NCI-H1092 treated with DMSO at 0.1 percent for 48 hours (cell line): ENCODE data around the gene RPS6KA3.
A peak's percentile ranks its signal among the peaks of the same experiment; 100 is the strongest.
"Not testable (repeated sequence)": the region's sequence is repeated elsewhere in the genome, so short reads cannot be mapped to it uniquely, and the experiment has no call there.

ENCODE experiments used
- DNase-seq: peaks from one replicate; lab custom pipeline; 2025; lab: John Stamatoyannopoulos, UW

RPS6KA3 gene

GRCh38 chrX:20218836-20219505, 47.7 kb downstream of the RPS6KA3 start:
- no peak for DNase-seq

DNA sequence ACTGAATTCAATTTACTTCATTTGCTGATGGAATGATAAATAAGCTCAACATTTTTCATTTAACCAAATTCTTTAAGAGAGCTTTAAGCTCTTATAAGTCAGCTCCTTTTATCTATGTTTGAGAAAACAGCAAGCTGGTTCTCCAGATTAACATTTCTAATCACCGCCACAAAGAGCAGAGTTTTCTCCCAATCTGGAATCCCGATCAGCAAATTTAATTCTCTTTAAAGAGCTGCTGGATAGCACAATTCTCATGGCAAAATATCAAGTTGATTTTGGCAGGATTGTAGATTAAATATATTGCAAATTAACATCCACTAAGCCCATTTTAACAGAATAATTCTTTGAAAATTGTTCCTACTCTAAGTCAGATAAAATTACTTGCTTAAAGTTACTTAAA, 48.8 kb downstream of the RPS6KA3 start:
- DNase-seq = no peak

- no peak for DNase-seq
Observed at GRCh38 chrX:20217271-20217670, 49.4 kb downstream of the RPS6KA3 start.

GRCh38 chrX:20215565-20215964, 51.1 kb downstream of the RPS6KA3 start:
- DNase-seq = no peak

DNA sequence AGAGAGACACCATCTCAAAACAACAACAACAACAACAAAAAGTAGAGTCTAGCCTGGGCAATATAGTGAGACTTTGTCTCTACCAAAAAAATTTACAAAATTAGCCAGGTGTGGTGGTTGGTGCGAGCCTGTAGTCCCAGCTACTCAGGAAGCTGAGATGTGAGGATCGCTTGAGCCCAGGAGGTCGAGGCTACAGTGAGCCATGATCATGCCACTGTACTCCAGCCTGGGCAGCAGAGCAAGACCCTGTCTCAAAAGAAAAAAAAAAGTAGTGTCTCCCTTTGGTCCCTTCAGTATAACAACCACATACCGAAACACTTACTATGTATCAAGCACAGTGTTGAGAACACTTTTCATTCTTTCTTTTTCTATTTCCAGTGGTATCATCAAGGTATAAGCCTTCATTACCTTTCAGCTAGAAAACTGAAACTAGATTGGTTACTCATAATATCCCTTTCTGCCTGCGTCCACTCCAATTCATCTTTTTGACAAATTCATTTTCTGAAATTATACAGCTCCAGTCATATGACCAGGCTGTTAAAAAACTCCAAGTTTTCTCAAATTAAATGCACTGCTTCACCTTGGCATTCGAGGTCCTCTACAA, 54.1 kb downstream of the RPS6KA3 start:
- no peak for DNase-seq

DNA sequence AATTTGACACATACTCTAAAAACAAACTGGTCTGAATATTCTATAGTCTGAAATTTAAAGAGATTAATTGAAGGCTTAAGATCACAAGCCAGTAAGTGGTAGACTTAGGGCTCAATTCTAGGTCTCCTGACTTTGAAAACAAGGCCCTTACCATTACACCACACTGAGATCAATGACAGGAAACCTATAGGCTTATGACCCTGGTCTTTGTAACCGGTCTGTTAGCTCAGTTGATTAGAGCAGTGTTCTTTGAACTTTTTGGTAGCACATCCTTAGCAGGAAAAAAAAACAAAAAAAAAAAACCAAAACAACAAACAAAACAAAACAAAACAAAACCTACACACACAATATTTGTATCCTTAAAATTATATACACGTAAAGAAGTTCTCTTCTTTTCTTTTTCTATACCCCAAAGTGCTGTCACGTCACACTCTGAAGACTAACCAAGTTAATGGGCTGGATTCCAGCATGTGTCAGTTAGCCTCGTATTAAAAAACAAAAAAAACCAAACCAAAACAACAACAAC, 55.4 kb downstream of the RPS6KA3 start:
- DNase-seq = no peak

DNA sequence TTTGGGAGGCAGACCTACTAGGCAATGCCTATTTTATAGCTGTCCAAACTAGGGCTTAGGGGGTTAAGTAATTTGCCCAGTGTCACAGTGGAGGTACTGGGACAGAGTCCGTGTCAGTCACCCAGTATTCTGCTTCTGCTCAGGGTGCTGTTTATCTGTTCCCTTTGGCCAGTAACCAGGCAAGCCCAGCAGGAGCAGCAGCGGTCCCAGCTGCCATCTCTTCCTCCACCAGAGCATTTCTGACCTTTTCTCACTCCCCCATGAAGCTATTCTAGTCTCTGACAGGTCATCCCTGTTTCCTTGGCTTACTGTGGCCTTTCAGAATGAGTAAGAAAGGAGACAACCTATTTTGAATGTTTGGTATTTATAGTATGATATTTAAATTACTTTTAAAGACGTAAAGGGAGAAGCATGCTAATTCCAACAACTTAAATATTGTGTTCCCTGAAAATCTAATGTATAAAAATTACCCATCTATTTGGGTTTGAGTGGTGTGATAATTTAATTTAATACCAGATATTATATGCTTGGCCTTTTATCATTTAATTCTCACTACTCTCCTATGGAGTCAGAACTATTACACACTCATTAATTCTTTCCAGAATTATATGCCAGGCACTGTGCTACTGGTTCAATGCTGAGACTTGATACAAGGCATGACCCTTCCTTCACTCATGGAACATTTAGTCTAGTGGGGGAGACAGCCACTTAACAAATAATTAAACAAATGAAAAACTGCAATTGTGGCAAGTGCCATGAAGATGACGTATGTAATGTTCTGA, 60.6 kb downstream of the RPS6KA3 start:
- no peak for DNase-seq

- DNase-seq = no peak
Observed at GRCh38 chrX:20204351-20204750, 62.4 kb downstream of the RPS6KA3 start.

DNA sequence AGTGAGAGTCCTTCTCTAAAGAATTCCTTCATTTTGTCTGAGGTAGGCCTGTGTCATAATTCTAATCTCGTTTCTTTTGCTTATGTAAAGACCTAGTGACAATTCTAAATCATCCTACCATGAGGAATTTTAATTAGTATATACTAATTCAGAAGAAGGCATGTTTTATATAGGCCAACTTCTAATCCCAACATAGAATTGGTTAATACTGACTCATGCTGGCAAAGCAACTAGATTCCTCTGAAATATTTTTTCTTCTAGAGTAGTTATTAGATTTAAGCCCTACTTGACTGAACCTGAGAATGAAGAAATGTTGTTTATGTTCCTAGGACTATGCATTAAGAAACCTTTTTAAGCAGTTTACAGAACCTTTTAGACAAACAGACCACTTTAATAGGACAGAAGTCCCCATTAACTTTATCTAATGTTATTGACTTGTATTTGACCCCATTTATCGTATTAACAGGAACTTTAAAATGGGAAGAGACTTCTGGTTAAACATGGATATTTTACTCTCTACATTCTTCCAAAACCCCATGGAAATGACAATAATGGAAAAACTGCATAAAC, 69.0 kb downstream of the RPS6KA3 start:
- no peak for DNase-seq

DNA sequence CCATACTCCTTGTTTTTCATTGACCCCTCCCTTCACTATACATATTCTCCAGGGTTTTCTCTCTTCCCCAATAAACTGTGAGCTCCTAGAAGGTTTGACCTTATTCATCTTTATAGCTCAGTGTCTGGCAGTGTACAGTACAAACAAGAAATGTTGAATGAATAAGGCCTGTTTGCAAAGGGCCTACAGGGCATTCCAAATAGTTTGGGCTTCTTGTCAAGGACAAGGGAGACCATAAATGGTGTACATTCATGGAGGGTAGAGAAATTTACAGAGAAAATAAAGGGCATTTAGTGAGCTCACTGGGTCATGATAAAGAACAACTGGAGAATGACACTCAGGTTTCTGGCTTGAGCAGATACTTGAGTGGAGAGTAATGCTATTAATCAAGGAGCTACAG, 77.5 kb downstream of the RPS6KA3 start:
- no peak for DNase-seq

GRCh38 chrX:20181598-20182329, 84.9 kb downstream of the RPS6KA3 start:
- no peak for DNase-seq

GRCh38 chrX:20177093-20177492, 89.6 kb downstream of the RPS6KA3 start:
- DNase-seq = no peak

DNA sequence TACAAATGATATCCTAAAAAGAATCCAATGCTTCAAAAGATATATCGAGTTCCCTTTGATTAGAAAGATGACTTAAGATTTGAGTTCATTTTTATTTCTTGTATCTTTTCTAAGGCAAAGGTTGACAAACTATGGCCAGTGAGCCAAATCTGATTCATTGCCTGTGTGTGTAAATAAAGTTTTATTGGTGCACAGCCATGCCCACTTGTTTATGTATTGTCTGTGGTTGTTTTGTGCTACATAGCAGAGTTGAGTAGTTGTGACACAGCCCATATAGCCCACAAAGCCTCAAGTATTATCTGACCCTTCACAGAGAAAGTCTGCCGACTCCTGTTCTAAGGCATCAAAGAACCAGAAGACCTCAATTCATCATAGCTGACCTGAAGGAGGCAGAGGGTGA, 92.9 kb downstream of the RPS6KA3 start:
- no peak for DNase-seq

DNA sequence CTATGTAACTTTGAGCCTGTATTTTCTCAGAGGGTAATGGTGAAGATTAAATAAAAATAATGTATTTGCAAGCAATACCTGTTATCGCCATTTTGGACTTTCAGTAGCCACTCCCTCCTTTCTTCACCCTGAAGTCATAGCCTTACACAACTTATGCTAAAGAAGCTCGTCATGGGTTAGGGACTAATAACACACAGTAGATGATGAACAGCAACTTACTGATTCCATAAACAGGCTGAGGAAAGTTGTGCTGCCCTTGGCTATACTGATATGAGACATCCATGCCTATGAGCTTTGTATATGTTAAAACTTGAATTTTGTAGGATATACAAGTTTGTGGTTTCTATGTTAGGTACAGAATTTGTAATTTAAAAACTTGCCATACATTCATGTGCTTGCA, 93.4 kb downstream of the RPS6KA3 start:
- no peak for DNase-seq

GRCh38 chrX:20171887-20172286, 94.8 kb downstream of the RPS6KA3 start:
- no peak for DNase-seq

DNA sequence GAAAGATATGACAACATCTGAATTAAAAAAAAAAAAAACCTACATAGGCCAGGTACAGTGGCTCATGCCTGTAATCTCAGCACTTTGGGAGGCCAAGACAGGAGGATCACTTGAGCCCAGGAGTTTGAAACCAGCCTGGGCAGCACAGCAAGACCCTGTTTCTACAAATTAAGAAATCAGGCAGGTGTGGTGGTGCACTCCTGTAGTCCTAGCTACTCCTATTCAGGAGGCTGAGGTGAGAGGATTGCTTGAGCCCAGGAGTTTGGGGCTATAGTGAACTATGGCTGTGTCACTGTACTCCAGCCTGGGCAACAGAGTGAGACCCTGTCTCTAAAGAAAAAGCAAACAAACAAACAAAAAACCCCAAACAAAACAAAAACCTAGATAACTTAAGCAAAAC, 104.2 kb downstream of the RPS6KA3 start:
- not testable (repeated sequence) for DNase-seq

DNA sequence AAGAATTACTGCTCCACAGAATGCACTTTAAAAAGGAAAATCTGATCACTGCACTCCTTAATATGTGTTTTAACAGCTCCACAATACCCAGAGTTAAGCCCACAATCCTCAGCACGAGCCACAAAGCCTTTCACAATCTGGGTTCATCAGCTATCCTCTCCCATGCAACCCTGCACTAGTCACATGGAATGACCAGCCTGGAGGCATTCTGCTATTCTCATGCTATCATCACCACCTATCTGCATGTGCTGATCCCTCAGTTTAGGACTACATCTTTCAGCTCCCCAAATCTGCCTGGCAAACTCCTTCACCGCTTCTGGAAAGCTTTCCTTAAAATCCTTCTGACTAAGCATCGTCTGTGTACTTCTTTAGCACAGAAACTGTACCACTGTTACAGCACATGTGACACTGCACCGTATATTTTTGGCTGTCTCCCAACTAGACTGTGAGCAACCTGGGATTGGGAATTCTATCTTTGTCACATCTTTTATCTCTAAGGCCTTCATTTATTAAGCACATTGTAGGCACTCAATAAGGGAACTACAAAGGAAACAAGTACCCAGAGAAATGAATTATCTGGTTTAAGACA, 106.8 kb downstream of the RPS6KA3 start:
- no peak for DNase-seq

GRCh38 chrX:20151689-20152088, 115.0 kb downstream of the RPS6KA3 start:
- DNase-seq = no peak

DNA sequence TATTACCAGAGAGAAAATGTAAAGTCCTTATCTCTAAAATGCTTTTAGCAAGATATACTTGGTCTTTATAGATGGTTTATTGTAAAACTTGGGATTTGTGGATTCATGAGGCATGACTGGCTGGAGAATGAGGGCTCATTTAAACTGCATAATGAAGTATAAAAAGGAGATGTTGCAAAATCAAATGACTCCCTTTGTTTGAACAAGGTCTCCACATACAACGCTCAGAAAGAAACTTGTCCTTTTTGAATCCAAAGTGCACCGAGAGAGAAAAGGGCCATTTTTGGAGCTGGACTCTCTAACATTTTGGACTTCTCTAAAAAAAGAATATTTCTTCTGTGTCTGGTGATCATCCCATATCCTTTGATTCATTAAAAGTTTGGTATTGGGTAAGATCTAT, 117.4 kb downstream of the RPS6KA3 start:
- no peak for DNase-seq

- no peak for DNase-seq
Observed at GRCh38 chrX:20147561-20147960, 119.1 kb downstream of the RPS6KA3 start.

- DNase-seq = no peak
Observed at GRCh38 chrX:20144491-20144890, 122.2 kb downstream of the RPS6KA3 start.

- DNase-seq = peak; percentile 8
Observed at GRCh38 chrX:20143561-20143960, 123.1 kb downstream of the RPS6KA3 start.
